HUES48 (cell line): ENCODE data around the gene UPK3B.
"Not testable (repeated sequence)": the region's sequence is repeated elsewhere in the genome, so short reads cannot be mapped to it uniquely, and the experiment has no call there.

Experiments
- H3K27ac ChIP-seq: one replicate; pipeline ENCODE4 v1.7.0; 2013; ENCODE audit warnings: low read depth, low read length, inconsistent platforms
- H3K27me3 ChIP-seq: 2 replicates; pipeline ENCODE4 v1.6.1; 2013; ENCODE audit warnings: mild to moderate bottlenecking, low read length; ENCODE audit not compliant: control insufficient read depth, insufficient read depth
- H3K36me3 ChIP-seq: 2 replicates; pipeline ENCODE4 v1.6.1; 2013; ENCODE audit warnings: low read length; ENCODE audit not compliant: control insufficient read depth, insufficient read depth
- H3K4me1 ChIP-seq: 2 replicates; pipeline ENCODE4 v1.6.1; 2013; ENCODE audit warnings: mild to moderate bottlenecking, low read length; ENCODE audit not compliant: control insufficient read depth, insufficient read depth
- H3K4me3 ChIP-seq: 2 replicates; pipeline ENCODE4 v1.5.1; 2013; ENCODE audit warnings: mild to moderate bottlenecking, low read depth, low read length
- H3K9ac ChIP-seq: 2 replicates; pipeline ENCODE4 v1.6.1; 2013; ENCODE audit warnings: mild to moderate bottlenecking, low read depth, low read length, moderate library complexity
- H3K9me3 ChIP-seq: 2 replicates; pipeline ENCODE4 v1.6.1; 2013; ENCODE audit warnings: low read length; ENCODE audit not compliant: control insufficient read depth, insufficient read depth

Gene UPK3B

GRCh38 chr7:76506643-76507042, 3.7 kb upstream of the UPK3B start:
- H3K27me3 ChIP-seq, H3K27ac ChIP-seq, H3K9me3 ChIP-seq, H3K9ac ChIP-seq, H3K4me3 ChIP-seq: not testable (repeated sequence)
- Histone ChIP-seq H3K4me1 (peaks cover 10% of the 10 kb centered on the region), H3K36me3 (peaks cover 12% of the 10 kb centered on the region)

- H3K4me1 ChIP-seq, result peaks cover 10% of the 10 kb centered on the region
- H3K4me3 ChIP-seq, result no peak overlapping the region
- no peak overlapping the region for H3K27ac ChIP-seq
- H3K27me3 ChIP-seq, result no peaks in the 10 kb centered on the region
- H3K9ac ChIP-seq, result no peak overlapping the region
- no peaks in the 10 kb centered on the region for H3K9me3 ChIP-seq
- H3K36me3 ChIP-seq, result peaks cover 12% of the 10 kb centered on the region
Measured at GRCh38 chr7:76507723-76508406, 2.5 kb upstream of the UPK3B start.

- not testable (repeated sequence) for H3K9me3 ChIP-seq, H3K36me3 ChIP-seq, H3K4me3 ChIP-seq, H3K27ac ChIP-seq, H3K27me3 ChIP-seq, H3K9ac ChIP-seq
- H3K4me1 ChIP-seq, result peaks cover 10% of the 10 kb centered on the region
Measured at GRCh38 chr7:76511200-76511910, 1.0 kb downstream of the UPK3B start.

- not testable (repeated sequence) for H3K4me3 ChIP-seq, H3K27me3 ChIP-seq, H3K9me3 ChIP-seq, H3K9ac ChIP-seq, H3K27ac ChIP-seq, H3K36me3 ChIP-seq
- peaks cover 10% of the 10 kb centered on the region for H3K4me1 ChIP-seq
Measured at GRCh38 chr7:76511911-76512885, 1.8 kb downstream of the UPK3B start.

GRCh38 chr7:76512941-76513816, 2.8 kb downstream of the UPK3B start:
- no peak overlapping the region for H3K4me3 ChIP-seq
- no peak overlapping the region for H3K27ac ChIP-seq
- no peaks in the 10 kb centered on the region for H3K9me3 ChIP-seq
- no peaks in the 10 kb centered on the region for H3K36me3 ChIP-seq
- no peaks in the 10 kb centered on the region for H3K27me3 ChIP-seq
- H3K9ac ChIP-seq, result no peak overlapping the region
- peaks cover 10% of the 10 kb centered on the region for H3K4me1 ChIP-seq

GRCh38 chr7:76513817-76514799, 3.8 kb downstream of the UPK3B start:
- Histone ChIP-seq H3K27me3 (no peaks in the 10 kb centered on the region), H3K9ac (no peak overlapping the region), H3K27ac (no peak overlapping the region), H3K36me3 (no peaks in the 10 kb centered on the region), H3K4me3 (no peak overlapping the region), H3K4me1 (peaks cover 10% of the 10 kb centered on the region), H3K9me3 (no peaks in the 10 kb centered on the region)

GRCh38 chr7:76514926-76515771, 4.8 kb downstream of the UPK3B start:
- Histone ChIP-seq H3K4me1 (peaks cover 5% of the 10 kb centered on the region; the same call in 1 of the 2 replicates), H3K4me3 (no peak overlapping the region), H3K27ac (no peak overlapping the region), H3K36me3 (no peaks in the 10 kb centered on the region), H3K9me3 (no peaks in the 10 kb centered on the region), H3K27me3 (no peaks in the 10 kb centered on the region), H3K9ac (no peak overlapping the region)

- Histone ChIP-seq H3K27ac (no peak overlapping the region), H3K4me1 (no peaks in the 10 kb centered on the region), H3K9ac (no peak overlapping the region), H3K4me3 (no peak overlapping the region), H3K27me3 (no peaks in the 10 kb centered on the region), H3K9me3 (no peaks in the 10 kb centered on the region), H3K36me3 (no peaks in the 10 kb centered on the region)
Measured at GRCh38 chr7:76515999-76516443, 5.7 kb downstream of the UPK3B start.

GRCh38 chr7:76516932-76517331, 6.6 kb downstream of the UPK3B start:
- H3K27me3 ChIP-seq, H3K4me3 ChIP-seq, H3K9me3 ChIP-seq, H3K4me1 ChIP-seq, H3K36me3 ChIP-seq, H3K9ac ChIP-seq, H3K27ac ChIP-seq: not testable (repeated sequence)
